ENCODE data around the gene FSTL4. TPM values are rescaled to one million over a fixed set of nuclear protein-coding genes. Genes with fewer than 3 reads are reported as not detected.

Gene FSTL4
- total and polyA plus RNA-seq, 2 of the 13 experiments (the other 11 are each of a cell fraction or from before 2014, with no cell fraction given): 2.1 to 3.0 TPM

GRCh38 chr5:133344266-133344665, 268.1 kb downstream of the FSTL4 start:
- ChIA-PET POLR2A (no interaction called here), CTCF (ENCODE audit: low intra/inter-chr PET ratio, low total read pairs) (no interaction called here)
- no peaks in the 10 kb centered on the region for H4K20me1 ChIP-seq (ENCODE audit: insufficient read depth, low read length)
- in situ Hi-C loops (cut with HindIII; ENCODE audit: extremely low pct_ligation_motif_present, low pct_unique_long_range_greater_than_20kb) (no loop called here), intact Hi-C loops (cut with micrococcal nuclease; ENCODE audit: unreplicated experiment) (no loop called here)
- no peaks in the 10 kb centered on the region; a peak in 1 of 5 replicates for H3K27me3 ChIP-seq (ENCODE audit: control insufficient read depth in 1 of 2, insufficient read depth in 2 of 2, low read length in 2 of 2)
- no peaks in the 10 kb centered on the region for H3K9me3 ChIP-seq (ENCODE audit: low read length)
- ATAC-seq: no peak
- BruUV-seq (replicated peaks): no TSS peak
- no peak overlapping the region for H3K9ac ChIP-seq (ENCODE audit: insufficient read depth, low read depth, low read length)
- no peak overlapping the region for H2AFZ ChIP-seq (ENCODE audit: low read length)
- no peaks in the 10 kb centered on the region for H3K79me2 ChIP-seq (ENCODE audit: insufficient read depth, low read length)
- WGBS (ENCODE audit: low lambda C conversion rate): 7% methylated on average over 2 of the region's 2 CpGs
- no peak overlapping the region for H3K4me3 ChIP-seq (replicated peaks in 1 of 3; ENCODE audit: insufficient read depth in 1 of 3, low read depth in 2 of 3, low read length in 3 of 3)
- TF ChIP-seq TEAD3 (CRISPR knock-in tag; optimal IDR thresholded peaks at IDR 0.05; ENCODE audit: borderline replicate concordance): no peak
- no peak for TF ChIP-seq ZNF501 (CRISPR knock-in tag; IDR thresholded peaks at IDR 0.05)
- no peak for TF ChIP-seq KMT2B (CRISPR knock-in tag; IDR thresholded peaks at IDR 0.05)
- TF ChIP-seq ZNF639 (CRISPR knock-in tag; conservative IDR thresholded peaks at IDR 0.05): no peak
- TF ChIP-seq BRD4 (CRISPR knock-in tag; IDR thresholded peaks at IDR 0.05): no peak
- TF ChIP-seq SIX4 (CRISPR knock-in tag; IDR thresholded peaks at IDR 0.05): no peak
- TF ChIP-seq HNRNPL (IDR thresholded peaks at IDR 0.05; ENCODE audit: low read depth, low read length): no peak
- no peak for TF ChIP-seq ZNF691 (CRISPR knock-in tag; IDR thresholded peaks at IDR 0.05; ENCODE audit: borderline replicate concordance, low read depth)
- no peak for TF ChIP-seq GABPA (IDR thresholded peaks at IDR 0.05; ENCODE audit: low read depth, low read length)
- no peak for TF ChIP-seq GABPA (CRISPR knock-in tag; IDR thresholded peaks at IDR 0.05; ENCODE audit: low read depth)
- no peak for TF ChIP-seq ZNF484 (CRISPR knock-in tag; IDR thresholded peaks at IDR 0.05; ENCODE audit: borderline replicate concordance, low read depth)
- TF ChIP-seq ZNF292 (CRISPR knock-in tag; IDR thresholded peaks at IDR 0.05; ENCODE audit: borderline replicate concordance, low read depth): no peak
- TF ChIP-seq ZNF782 (CRISPR knock-in tag; IDR thresholded peaks at IDR 0.05; ENCODE audit: borderline replicate concordance): no peak
- TF ChIP-seq ZNF790 (CRISPR knock-in tag; IDR thresholded peaks at IDR 0.05; ENCODE audit: borderline replicate concordance): no peak
- no peak for DNase-seq (ENCODE audit: low spot score)
- no peak overlapping the region for H3K4me2 ChIP-seq (ENCODE audit: low read depth, low read length)
- FAIRE-seq: no peak
- no peak overlapping the region for H3K27ac ChIP-seq (ENCODE audit: extremely low read length, insufficient read depth, low read length)
- H3K36me3 ChIP-seq (replicated peaks in 1 of 2; ENCODE audit: control insufficient read depth in 1 of 2, insufficient read depth in 2 of 2, low read length in 2 of 2): no peaks in the 10 kb centered on the region
- no peaks in the 10 kb centered on the region for H3K4me1 ChIP-seq (ENCODE audit: insufficient read depth, low read length)

All from HepG2 (cell line).